Neuronal stem cell (in vitro differentiated cells): ENCODE measurements around the gene CACNG3.

ENCODE experiments used
- DNase-seq: peaks from one replicate; pipeline ENCODE4 v3.0.0-alpha.2; 2013; ENCODE audit warnings: low spot score
- H2AFZ ChIP-seq: one replicate; pipeline ENCODE4 v1.6.1; 2013; ENCODE audit warnings: mild to moderate bottlenecking, low read length, inconsistent platforms
- H2AK5ac ChIP-seq: 2 replicates; pipeline ENCODE4 v1.6.1; 2013; ENCODE audit warnings: low read depth, mild to moderate bottlenecking, inconsistent platforms, low read length, moderate library complexity, mixed read lengths
- H2BK120ac ChIP-seq: 2 replicates; pipeline ENCODE4 v1.6.1; 2013; ENCODE audit warnings: low read depth, mild to moderate bottlenecking, inconsistent platforms, low read length, moderate library complexity, mixed read lengths
- H2BK12ac ChIP-seq: one replicate; pipeline ENCODE4 v1.6.1; 2013; ENCODE audit warnings: low read length, inconsistent platforms
- H2BK15ac ChIP-seq: 2 replicates; pipeline ENCODE4 v1.6.1; 2013; ENCODE audit warnings: mild to moderate bottlenecking, low read length, inconsistent platforms, mixed read lengths
- H2BK5ac ChIP-seq: one replicate; pipeline ENCODE4 v1.6.1; 2013; ENCODE audit warnings: inconsistent platforms, mild to moderate bottlenecking, low read length, moderate library complexity
- H3K14ac ChIP-seq: one replicate; pipeline ENCODE4 v1.6.1; 2013; ENCODE audit warnings: low read length, inconsistent platforms
- H3K18ac ChIP-seq: 2 replicates; pipeline ENCODE4 v1.6.1; 2013; ENCODE audit warnings: low read length, inconsistent platforms
- H3K23ac ChIP-seq: 2 replicates; pipeline ENCODE4 v1.6.1; 2013; ENCODE audit warnings: low read depth, mild to moderate bottlenecking, mixed read lengths, low read length, inconsistent platforms; ENCODE audit not compliant: poor library complexity
- H3K27ac ChIP-seq: replicated peaks from 3 replicates; pipeline ENCODE4 v1.5.1; 2013; ENCODE audit warnings: low read length, inconsistent platforms
- H3K27me3 ChIP-seq, 3 experiments: 2 replicates each; pipeline ENCODE4 v1.6.1; 2013; ENCODE audit warnings: low read length in 3 of 3, mild to moderate bottlenecking in 2 of 3, inconsistent platforms in 1 of 3, low read depth in 1 of 3, mixed read lengths in 1 of 3, moderate library complexity in 1 of 3; ENCODE audit not compliant: control insufficient read depth in 3 of 3, insufficient read depth in 3 of 3
- H3K36me3 ChIP-seq, 2 donors: replicated peaks in 1 of 2; 2 replicates each; pipeline ENCODE4 v1.6.1; 2013; ENCODE audit warnings: low read length in 2 of 2; ENCODE audit not compliant: control insufficient read depth in 2 of 2, insufficient read depth in 2 of 2
- H3K4ac ChIP-seq: 2 replicates; pipeline ENCODE4 v1.6.1; 2013; ENCODE audit warnings: inconsistent platforms, mild to moderate bottlenecking, low read length, moderate library complexity
- H3K4me1 ChIP-seq, 2 donors: 1 replicate in 1 of 2; 2 replicates in 1 of 2; pipeline ENCODE4 v1.6.1; 2013; ENCODE audit warnings: low read length in 2 of 2, low read depth in 1 of 2; ENCODE audit not compliant: control insufficient read depth in 2 of 2, insufficient read depth in 1 of 2
- H3K4me2 ChIP-seq: one replicate; pipeline ENCODE4 v1.6.1; 2013; ENCODE audit warnings: mild to moderate bottlenecking, low read length, inconsistent platforms; ENCODE audit not compliant: insufficient read depth, poor library complexity, severe bottlenecking
- H3K4me3 ChIP-seq, 2 donors: 2 replicates each; pipeline ENCODE4 v1.5.1; 2013; ENCODE audit warnings: low read length in 2 of 2, mild to moderate bottlenecking in 2 of 2, inconsistent platforms in 1 of 2, moderate library complexity in 1 of 2
- H3K79me1 ChIP-seq: one replicate; pipeline ENCODE4 v1.6.1; 2013; ENCODE audit warnings: low read depth, mild to moderate bottlenecking, inconsistent platforms, low read length, moderate library complexity
- H3K9ac ChIP-seq: one replicate; pipeline ENCODE4 v1.6.1; 2013; ENCODE audit warnings: mild to moderate bottlenecking, low read depth, low read length, inconsistent platforms; ENCODE audit not compliant: poor library complexity
- H3K9me3 ChIP-seq, 2 donors: replicated peaks in 1 of 2; 2 replicates each; pipeline versions ENCODE3 to v1.6.1; 2013; ENCODE audit warnings: low read length in 2 of 2, mild to moderate bottlenecking in 2 of 2, inconsistent platforms in 1 of 2, low read depth in 1 of 2, mixed read lengths in 1 of 2, moderate library complexity in 1 of 2; ENCODE audit not compliant: control insufficient read depth in 2 of 2, insufficient read depth in 1 of 2
- H4K8ac ChIP-seq: one replicate; pipeline ENCODE4 v1.6.1; 2013; ENCODE audit warnings: low read depth, mild to moderate bottlenecking, inconsistent platforms, low read length, moderate library complexity
- H4K91ac ChIP-seq: one replicate; pipeline ENCODE4 v1.6.1; 2013; ENCODE audit warnings: low read length, low read depth, mild to moderate bottlenecking, inconsistent platforms; ENCODE audit not compliant: poor library complexity
- WGBS, 2 donors: extraction: QIAGEN DNeasy Blood & Tissue Kit; methylation state at CpG; one replicate each; pipeline ENCODE4 v1.1.7; 2013; ENCODE audit warnings: missing lambda C conversion rate in 2 of 2, mixed read lengths in 1 of 2; ENCODE audit not compliant: insufficient read length in 2 of 2, insufficient replicate concordance in 1 of 2; ENCODE audit errors: extremely low coverage in 2 of 2; 5-methylcytosine and 5-hydroxymethylcytosine counted together

Gene CACNG3

DNA sequence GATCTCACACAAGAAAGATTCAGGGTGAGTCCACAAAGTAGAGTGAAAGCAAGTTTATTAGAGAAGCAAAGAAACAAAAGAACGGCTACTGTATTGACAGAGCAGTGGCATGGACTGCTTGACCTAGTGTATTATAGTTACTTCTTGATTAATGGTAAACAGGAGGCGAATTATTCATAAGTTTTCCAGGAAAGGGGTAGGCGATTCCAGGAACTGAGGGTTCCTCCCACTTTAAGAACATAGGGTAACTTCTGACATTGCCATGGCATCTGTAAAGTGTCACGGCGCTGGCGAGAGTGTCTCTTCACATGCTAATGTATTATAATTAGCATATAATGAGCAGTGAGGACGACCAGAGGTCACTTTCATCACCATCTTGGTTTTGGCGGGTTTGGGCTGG lies 93.2 kb downstream of the CACNG3 start:
- Histone ChIP-seq H3K14ac (no peak overlapping the region), H2BK15ac (no peak overlapping the region), H2BK12ac (no peak overlapping the region), H2AFZ (peak overlapping the region; percentile 81), H3K27me3 (no peaks in the 10 kb centered on the region), H3K4me2 (no peak overlapping the region), H4K91ac (no peak overlapping the region), H3K9ac (no peak overlapping the region), H3K4ac (no peak overlapping the region), H2BK120ac (no peak overlapping the region), H2BK5ac (no peak overlapping the region), H3K27ac (no peak overlapping the region), H4K8ac (no peak overlapping the region), H3K18ac (no peak overlapping the region), H3K36me3 (no peaks in the 10 kb centered on the region), H3K4me3 (no peak overlapping the region), H3K4me1 (peaks cover 4 to 15% of the 10 kb centered on the region in 2 donors), H2AK5ac (no peak overlapping the region), H3K9me3 (no peaks in the 10 kb centered on the region), H3K79me1 (no peaks in the 10 kb centered on the region), H3K23ac (no peak overlapping the region)
- no peak for DNase-seq
- WGBS, 2 donors, result no CpG with 5 or more reads among the region's 8 CpGs

DNA sequence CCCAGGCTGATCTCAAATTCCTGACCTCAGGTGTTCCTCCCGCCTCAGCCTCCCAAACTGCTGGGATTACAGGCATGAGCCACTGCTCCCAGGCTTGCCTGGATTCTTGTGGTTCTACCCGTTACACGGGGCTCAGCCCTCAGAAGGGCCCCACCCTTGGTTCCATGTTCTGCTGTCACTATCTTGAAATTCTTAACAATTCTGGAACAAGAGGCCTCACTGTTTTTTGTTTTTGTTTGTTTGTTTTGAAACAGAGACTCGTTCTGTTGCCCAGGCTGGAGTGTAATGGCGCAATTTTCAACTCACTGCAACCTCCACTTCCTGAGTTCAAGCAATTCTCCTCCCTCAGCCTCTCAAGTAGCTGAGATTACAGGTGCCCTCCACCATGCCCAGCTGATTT lies 96.6 kb downstream of the CACNG3 start:
- Histone ChIP-seq H3K36me3 (no peaks in the 10 kb centered on the region), H4K91ac (no peak overlapping the region), H4K8ac (no peak overlapping the region), H3K79me1 (no peaks in the 10 kb centered on the region), H3K23ac (no peak overlapping the region), H3K9ac (no peak overlapping the region), H2BK120ac (no peak overlapping the region), H2AFZ (no peak overlapping the region), H2BK15ac (no peak overlapping the region), H2BK12ac (no peak overlapping the region), H3K4me2 (no peak overlapping the region), H3K14ac (no peak overlapping the region), H3K9me3 (no peaks in the 10 kb centered on the region), H3K27me3 (peaks cover 0 to 1% (median 0%) of the 10 kb centered on the region in 3 experiments), H3K4me1 (peaks cover 4 to 15% of the 10 kb centered on the region in 2 donors), H3K4ac (no peak overlapping the region), H3K18ac (no peak overlapping the region), H2BK5ac (no peak overlapping the region), H3K4me3 (no peak overlapping the region), H2AK5ac (no peak overlapping the region), H3K27ac (no peak overlapping the region)
- no peak for DNase-seq
- no CpG with 5 or more reads among the region's 5 CpGs for WGBS, 2 donors

DNA sequence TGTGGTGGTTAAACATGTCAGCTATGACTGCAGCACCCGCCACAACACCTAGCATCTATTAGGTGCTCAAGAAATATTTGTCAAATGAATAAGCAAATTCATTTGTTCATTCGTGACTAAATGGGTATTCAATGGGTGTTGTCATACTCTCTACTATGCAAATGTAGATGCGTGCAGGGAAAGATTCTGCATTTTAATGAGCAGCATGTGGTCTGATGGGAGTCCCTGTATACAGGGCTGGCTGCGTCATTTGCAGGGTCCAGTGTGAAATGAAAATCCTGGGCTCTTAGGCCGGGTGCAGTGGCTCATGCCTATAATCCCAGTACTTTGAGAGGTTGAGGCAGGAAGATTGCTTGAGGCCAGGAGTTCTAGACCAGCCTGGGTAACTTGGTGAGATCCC lies 97.5 kb downstream of the CACNG3 start:
- Histone ChIP-seq H3K9ac (no peak overlapping the region), H3K79me1 (no peaks in the 10 kb centered on the region), H3K27ac (no peak overlapping the region), H3K27me3 (peaks cover 0 to 1% (median 0%) of the 10 kb centered on the region in 3 experiments), H3K14ac (no peak overlapping the region), H3K4me1 (peaks cover 4 to 15% of the 10 kb centered on the region in 2 donors), H2BK120ac (no peak overlapping the region), H3K4me2 (no peak overlapping the region), H2BK12ac (no peak overlapping the region), H4K8ac (no peak overlapping the region), H3K9me3 (no peaks in the 10 kb centered on the region), H2BK15ac (no peak overlapping the region), H2BK5ac (no peak overlapping the region), H4K91ac (no peak overlapping the region), H3K36me3 (no peaks in the 10 kb centered on the region), H2AK5ac (no peak overlapping the region), H3K4ac (no peak overlapping the region), H3K23ac (no peak overlapping the region), H3K18ac (no peak overlapping the region), H3K4me3 (no peak overlapping the region), H2AFZ (no peak overlapping the region)
- no peak for DNase-seq
- no CpG with 5 or more reads among the region's 5 CpGs for WGBS, 2 donors

DNA sequence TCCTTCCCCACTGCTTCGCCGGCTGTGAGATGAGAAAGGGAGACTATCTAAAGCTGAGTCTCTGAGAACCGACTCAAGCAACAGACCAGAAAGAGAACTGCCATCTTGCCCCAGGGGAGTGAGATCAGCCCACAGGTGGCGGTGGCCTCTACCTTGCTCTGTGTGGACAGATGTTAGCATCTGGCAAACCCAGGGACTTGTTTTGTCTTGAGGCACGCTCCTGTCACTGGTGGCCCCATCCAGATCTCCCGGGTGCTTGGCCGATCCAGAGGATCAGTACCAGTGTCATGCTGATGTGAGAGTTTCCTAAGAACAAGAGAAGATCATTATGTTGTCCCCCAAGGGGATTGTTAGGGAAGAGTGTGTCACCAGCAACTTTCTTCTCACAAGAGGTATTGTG lies 101.4 kb downstream of the CACNG3 start:
- WGBS, 2 donors, result no CpG with 5 or more reads among the region's 7 CpGs
- Histone ChIP-seq H3K4me1 (no peaks in the 10 kb centered on the region), H2AFZ (no peak overlapping the region), H2BK120ac (no peak overlapping the region), H3K23ac (no peak overlapping the region), H3K9me3 (peaks cover 0 to 2% of the 10 kb centered on the region in 2 donors), H2BK12ac (no peak overlapping the region), H3K4ac (no peak overlapping the region), H2BK15ac (no peak overlapping the region), H4K8ac (no peak overlapping the region), H3K4me3 (no peak overlapping the region), H2AK5ac (no peak overlapping the region), H3K27ac (no peak overlapping the region), H3K79me1 (no peaks in the 10 kb centered on the region), H3K36me3 (no peaks in the 10 kb centered on the region), H3K18ac (no peak overlapping the region), H3K4me2 (no peak overlapping the region), H3K14ac (no peak overlapping the region), H3K9ac (no peak overlapping the region), H4K91ac (no peak overlapping the region), H3K27me3 (peaks cover 0 to 1% (median 0%) of the 10 kb centered on the region in 3 experiments), H2BK5ac (no peak overlapping the region)
- no peak for DNase-seq
